Testis (tissue), 5 donors: Measurements from ENCODE around the gene ABHD4. TPM values are rescaled to one million over a fixed set of nuclear protein-coding genes. Genes with fewer than 3 reads are reported as not detected.

Source experiments
- DNase-seq: peaks from one replicate; pipeline ENCODE4 v3.0.0-alpha.2; 2019
- H3K27ac ChIP-seq, 2 donors: fragments of 200-600 bp; sonication (generic); one replicate each; pipeline ENCODE4 v1.5.1; 2019
- H3K27me3 ChIP-seq: fragments of 200-600 bp; sonication (generic); one replicate; pipeline ENCODE4 v1.5.1; 2019
- H3K36me3 ChIP-seq: fragments of 200-600 bp; sonication (generic); one replicate; pipeline ENCODE4 v1.5.1; 2017; ENCODE audit warnings: low read depth; ENCODE audit errors: missing control alignments
- H3K4me1 ChIP-seq: fragments of 200-600 bp; sonication (generic); one replicate; pipeline ENCODE4 v1.5.1; 2019
- H3K4me3 ChIP-seq, 2 donors: fragments of 200-600 bp; sonication (generic); one replicate each; pipeline ENCODE4 v1.5.1; 2017 to 2019
- H3K9me3 ChIP-seq: fragments of 200-600 bp; sonication (generic); one replicate; pipeline ENCODE4 v1.5.1; 2017
- CTCF ChIP-seq, 3 experiments: fragments of 450-650 bp in 2 of 3; fragments of 200-600 bp in 1 of 3; sonication (generic) in 1 of 3; IDR thresholded peaks; one replicate each; pipeline ENCODE4 v1.5.1; 2016 to 2019; ENCODE audit warnings: antibody characterized with exemption in 3 of 3, mild to moderate bottlenecking in 2 of 3, moderate library complexity in 1 of 3
- POLR2A ChIP-seq: fragments of 450-650 bp; IDR thresholded peaks from one replicate; pipeline ENCODE4 v1.6.1; 2017; ENCODE audit warnings: antibody characterized with exemption, mild to moderate bottlenecking, moderate library complexity
- whole genome bisulfite sequencing, 2 donors: methylation state at CpG; one replicate each; pipeline ENCODE4 v1.1.5; 2018; 5-methylcytosine and 5-hydroxymethylcytosine counted together
- intact Hi-C: fragments of 100-400 bp; cut with DNase I; formaldehyde crosslinking; loops from one replicate; pipeline ENCODE4 v1.15.1; 2023; ENCODE audit warnings: low total_unique reads
- long read RNA-seq, 2 donors: transcript quantifications; one replicate each; lab custom pipeline, GENCODE V29; 2026
- polyA plus RNA-seq: library from polyadenylated mRNA; stranded (reverse); fragments of 350-450 nt; fragmentation: Illumina TruSeq; extraction: RNeasy Lipid Tissue Mini Kit (QIAGEN cat#74804); gene quantifications from one replicate; pipeline ENCODE4 v1.2.3, GENCODE V29; 2014; ENCODE audit warnings: low read depth, low replicate concordance; ENCODE audit not compliant: insufficient read depth
- total RNA-seq, 2 donors: library from RNA; depleted of rRNA; stranded (reverse); fragments of >200 nt; gene quantifications; one replicate each; pipeline ENCODE4 v1.2.3, GENCODE V29; 2016

Gene ABHD4
- 100 to 1,000 TPM; 122 to 158 TPM for total RNA-seq
- polyA plus RNA-seq: 111 TPM
- long read RNA-seq, donor 1, transcript ABHD4-203 (7 exons, 3,366 nt): major isoform, 13 of 16 reads
- long read RNA-seq, donor 1, partial matches to known transcripts: 0 of 16 reads
- long read RNA-seq, donor 1, other reads (novel, unspliced or antisense): 0 of 16 reads
- long read RNA-seq, donor 2, transcript ABHD4-203 (7 exons, 3,366 nt): major isoform, 7 of 15 reads
- long read RNA-seq, donor 2, partial matches to known transcripts: 8 of 15 reads
- long read RNA-seq, donor 2, other reads (novel, unspliced or antisense): 0 of 15 reads

- intact Hi-C loops: no loop called here
- Histone ChIP-seq H3K4me3 (peak within 1 kb of the TSS; percentile 78), H3K27me3 (no peaks in the 10 kb centered on the region), H3K9me3 (no peaks in the 10 kb centered on the region), H3K27ac (peak within 1 kb of the TSS; percentile 83 to 89), H3K4me1 (peaks cover 13% of the 10 kb centered on the region), H3K36me3 (no peaks in the 10 kb centered on the region)
- TF ChIP-seq CTCF (IDR thresholded peaks at IDR 0.05) (no peak), POLR2A (peak; percentile 27)
- WGBS, 2 donors: 1% methylated on average over 25 to 49 of the region's 49 CpGs
- DNase-seq: peak; percentile 89
Observed at GRCh38 chr14:22598099-22598895, at the start of gene ABHD4. ABHD4 (plus strand) TSS chr14:22598300; CDS start chr14:22598307, 7 bp downstream.

GRCh38 chr14:22549324-22549962, 48.7 kb upstream of the ABHD4 start:
- intact Hi-C loops: no loop called here
- no peaks in the 10 kb centered on the region for H3K27me3 ChIP-seq
- TF ChIP-seq POLR2A: no peak
- no peak for TF ChIP-seq CTCF (IDR thresholded peaks at IDR 0.05)
- H3K4me3 ChIP-seq: no peak overlapping the region
- H3K36me3 ChIP-seq: no peaks in the 10 kb centered on the region
- H3K4me1 ChIP-seq: peaks cover 14% of the 10 kb centered on the region
- DNase-seq: no peak
- 85% methylated on average over 6 of the region's 6 CpGs for WGBS, 2 donors
- no peak overlapping the region for H3K27ac ChIP-seq
- H3K9me3 ChIP-seq: no peaks in the 10 kb centered on the region

GRCh38 chr14:22549981-22550673, 48.0 kb upstream of the ABHD4 start:
- no peak for DNase-seq
- Histone ChIP-seq H3K4me3 (no peak overlapping the region), H3K4me1 (peaks cover 14% of the 10 kb centered on the region), H3K36me3 (no peaks in the 10 kb centered on the region), H3K27me3 (no peaks in the 10 kb centered on the region), H3K27ac (no peak overlapping the region), H3K9me3 (no peaks in the 10 kb centered on the region)
- TF ChIP-seq CTCF (IDR thresholded peaks at IDR 0.05) (no peak), POLR2A (no peak)
- intact Hi-C loops: no loop called here
- 48 to 63% methylated on average over 3 to 11 of the region's 11 CpGs for WGBS, 2 donors

GRCh38 chr14:22551605-22551997, 46.5 kb upstream of the ABHD4 start:
- no peaks in the 10 kb centered on the region for H3K9me3 ChIP-seq
- H3K27me3 ChIP-seq: no peaks in the 10 kb centered on the region
- TF ChIP-seq POLR2A (no peak), CTCF (IDR thresholded peaks at IDR 0.05) (no peak)
- no peaks in the 10 kb centered on the region for H3K36me3 ChIP-seq
- intact Hi-C loops: no loop called here
- DNase-seq: no peak
- no peak overlapping the region for H3K27ac ChIP-seq
- 69 to 78% methylated on average over 5 of the region's 5 CpGs for WGBS, 2 donors
- no peak overlapping the region for H3K4me3 ChIP-seq
- H3K4me1 ChIP-seq: peaks cover 14% of the 10 kb centered on the region
